ENCODE results near the gene RAB11FIP4. TPM values are rescaled to one million over a fixed set of nuclear protein-coding genes. Genes with fewer than 3 reads are reported as not detected.

RAB11FIP4 gene
- total RNA-seq, 2 donors from 2014 or later: 0.68 to 3.7 TPM

DNA sequence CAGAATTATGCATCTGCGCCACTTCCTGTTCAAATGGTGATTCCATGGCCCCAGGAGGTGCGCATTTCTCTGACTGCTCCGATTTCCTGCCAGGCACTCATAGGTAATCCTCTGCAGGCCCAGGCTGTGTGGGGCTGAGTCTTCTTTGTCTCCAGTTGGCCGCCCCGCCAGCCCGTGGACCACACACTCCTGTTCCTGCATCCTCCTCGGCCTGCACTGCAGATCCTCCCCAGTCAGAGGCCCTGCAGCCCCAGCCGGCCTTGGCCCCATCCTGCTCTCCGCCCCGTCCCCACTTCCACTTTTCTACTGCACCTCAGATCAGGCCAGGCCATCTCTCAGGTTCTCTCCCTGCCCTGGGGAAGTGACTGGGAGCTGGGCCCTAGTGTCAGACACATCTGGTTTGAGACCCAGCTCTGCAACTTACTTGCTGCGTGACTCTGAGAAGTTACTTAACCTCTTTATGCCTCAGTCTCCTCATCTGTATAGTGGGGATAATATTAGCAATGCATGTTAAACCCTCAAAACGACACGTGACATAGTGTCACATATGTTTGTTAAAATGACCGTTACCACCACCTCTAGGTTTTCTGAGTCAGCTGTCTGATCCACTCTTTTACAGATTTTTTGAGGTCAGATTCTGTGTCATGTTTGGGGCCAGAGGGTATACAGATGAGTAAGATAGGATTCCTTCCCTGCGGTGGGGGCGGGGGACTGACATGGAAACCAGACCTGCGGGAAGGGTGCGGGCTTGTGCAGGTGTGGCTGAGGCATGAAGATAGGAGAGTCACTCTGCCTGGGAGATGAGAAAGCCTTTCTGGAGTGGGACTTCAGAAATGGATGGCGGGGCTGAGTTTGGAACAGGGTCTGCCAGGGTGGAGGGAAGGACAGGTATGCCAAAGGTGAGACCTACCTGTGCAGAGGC, 12.8 kb downstream of the RAB11FIP4 start:
- H3K27ac ChIP-seq: no peak overlapping the region
- no peaks in the 10 kb centered on the region for H3K36me3 ChIP-seq
- TF ChIP-seq, protein P1, sequence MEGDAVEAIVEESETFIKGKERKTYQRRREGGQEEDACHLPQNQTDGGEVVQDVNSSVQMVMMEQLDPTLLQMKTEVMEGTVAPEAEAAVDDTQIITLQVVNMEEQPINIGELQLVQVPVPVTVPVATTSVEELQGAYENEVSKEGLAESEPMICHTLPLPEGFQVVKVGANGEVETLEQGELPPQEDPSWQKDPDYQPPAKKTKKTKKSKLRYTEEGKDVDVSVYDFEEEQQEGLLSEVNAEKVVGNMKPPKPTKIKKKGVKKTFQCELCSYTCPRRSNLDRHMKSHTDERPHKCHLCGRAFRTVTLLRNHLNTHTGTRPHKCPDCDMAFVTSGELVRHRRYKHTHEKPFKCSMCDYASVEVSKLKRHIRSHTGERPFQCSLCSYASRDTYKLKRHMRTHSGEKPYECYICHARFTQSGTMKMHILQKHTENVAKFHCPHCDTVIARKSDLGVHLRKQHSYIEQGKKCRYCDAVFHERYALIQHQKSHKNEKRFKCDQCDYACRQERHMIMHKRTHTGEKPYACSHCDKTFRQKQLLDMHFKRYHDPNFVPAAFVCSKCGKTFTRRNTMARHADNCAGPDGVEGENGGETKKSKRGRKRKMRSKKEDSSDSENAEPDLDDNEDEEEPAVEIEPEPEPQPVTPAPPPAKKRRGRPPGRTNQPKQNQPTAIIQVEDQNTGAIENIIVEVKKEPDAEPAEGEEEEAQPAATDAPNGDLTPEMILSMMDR (IDR thresholded peaks at IDR 0.05): no peak
- no peak overlapping the region for H3K4me3 ChIP-seq
- H3K4me1 ChIP-seq (ENCODE audit: control insufficient read depth in 1 of 2, low read depth in 2 of 2): no peaks in the 10 kb centered on the region
- ATAC-seq (ENCODE audit: insufficient number of reproducible peaks, low FRiP score, low read depth) (no peak), DNase-seq (ENCODE audit: low spot score) (no peak)
- H3K9me3 ChIP-seq: no peaks in the 10 kb centered on the region
- H3K27me3 ChIP-seq (replicated peaks; ENCODE audit: insufficient read depth): no peaks in the 10 kb centered on the region

DNA sequence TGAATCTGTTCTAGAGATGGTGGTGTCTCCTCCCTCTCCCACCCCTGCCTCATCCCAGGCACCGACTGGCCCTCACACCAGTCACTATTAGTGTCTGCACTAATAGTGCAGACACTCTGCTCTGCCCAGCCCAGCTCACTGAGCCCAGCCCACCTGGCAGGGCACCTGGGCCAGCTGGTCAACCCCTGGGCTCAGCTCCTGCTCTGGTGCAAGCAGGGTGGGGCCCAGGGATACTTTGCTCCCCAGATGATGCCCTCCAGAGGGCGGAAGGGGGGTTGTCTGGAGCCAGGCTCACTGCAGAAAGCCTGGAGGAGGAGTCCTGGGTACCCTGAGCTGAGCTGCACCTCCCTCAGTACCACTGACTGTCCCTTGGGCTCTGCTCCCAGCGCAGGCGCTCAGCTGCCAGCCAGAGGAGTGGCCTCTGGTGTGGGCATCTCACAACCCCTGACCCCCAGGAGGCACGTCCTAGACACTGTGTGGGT, 14.5 kb downstream of the RAB11FIP4 start:
- DNase-seq (ENCODE audit: low spot score) (no peak), ATAC-seq (ENCODE audit: insufficient number of reproducible peaks, low FRiP score, low read depth) (no peak)
- H3K4me1 ChIP-seq (ENCODE audit: control insufficient read depth in 1 of 2, low read depth in 2 of 2): no peaks in the 10 kb centered on the region
- no peaks in the 10 kb centered on the region for H3K9me3 ChIP-seq
- TF ChIP-seq, protein P1 (IDR thresholded peaks at IDR 0.05): no peak
- no peak overlapping the region for H3K4me3 ChIP-seq
- no peaks in the 10 kb centered on the region for H3K27me3 ChIP-seq (replicated peaks; ENCODE audit: insufficient read depth)
- H3K36me3 ChIP-seq: no peaks in the 10 kb centered on the region
- H3K27ac ChIP-seq: no peak overlapping the region

DNA sequence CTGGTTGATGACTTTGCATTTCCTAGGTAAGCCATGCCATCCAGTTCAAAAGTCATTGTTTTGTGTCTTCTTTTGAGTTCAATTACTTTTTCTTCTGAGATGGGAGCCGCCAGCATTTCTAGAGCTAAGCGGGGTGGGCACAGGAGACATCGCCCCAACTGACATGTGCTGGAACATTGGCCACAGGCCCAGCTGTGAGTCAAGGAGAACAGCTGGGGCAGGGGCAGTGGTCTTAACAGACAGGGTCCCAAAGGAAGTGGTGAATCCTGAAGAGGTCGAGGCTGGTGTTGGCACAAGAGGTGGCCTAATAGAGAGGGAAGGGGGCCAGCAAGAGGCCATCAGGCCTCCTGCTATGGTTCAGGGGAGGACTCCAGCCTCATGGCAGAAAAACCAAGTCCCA, 17.1 kb downstream of the RAB11FIP4 start:
- ATAC-seq (ENCODE audit: insufficient number of reproducible peaks, low FRiP score, low read depth): no peak
- no peak for DNase-seq (ENCODE audit: low spot score)
- H3K4me1 ChIP-seq (ENCODE audit: control insufficient read depth in 1 of 2, low read depth in 2 of 2): no peaks in the 10 kb centered on the region
- H3K27me3 ChIP-seq (replicated peaks; ENCODE audit: insufficient read depth): no peaks in the 10 kb centered on the region
- no peaks in the 10 kb centered on the region for H3K9me3 ChIP-seq
- no peaks in the 10 kb centered on the region for H3K36me3 ChIP-seq
- H3K27ac ChIP-seq: no peak overlapping the region
- H3K4me3 ChIP-seq: no peak overlapping the region
- TF ChIP-seq, protein P1 (IDR thresholded peaks at IDR 0.05): no peak

DNA sequence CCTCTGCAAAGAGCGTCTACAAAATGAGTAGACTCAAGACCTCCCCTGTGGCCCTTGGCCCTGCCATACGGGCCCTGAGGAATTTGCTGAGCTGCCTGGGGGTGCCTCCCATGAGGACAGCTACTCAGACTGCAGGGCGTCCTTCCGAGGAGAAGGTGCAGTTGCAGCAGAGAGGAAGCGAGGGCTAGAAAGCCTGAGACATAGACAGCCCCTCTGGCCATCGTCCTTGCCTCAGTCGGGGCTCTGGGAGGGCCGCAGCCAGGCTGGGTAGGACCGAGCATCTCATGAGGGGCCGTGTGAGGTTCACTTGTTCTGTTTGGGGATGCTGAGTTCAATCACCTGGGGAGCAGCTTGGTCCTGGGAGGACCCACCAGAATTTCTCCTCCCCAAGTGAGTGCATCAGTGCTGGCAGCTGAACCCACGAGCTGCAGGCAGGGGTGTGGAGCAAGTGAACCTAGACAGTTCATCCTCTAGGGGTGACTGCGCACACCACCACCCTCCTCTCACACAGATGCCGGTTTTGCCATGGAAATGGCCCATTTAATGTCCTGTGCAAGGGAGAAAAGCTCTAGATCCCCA, 20.3 kb downstream of the RAB11FIP4 start:
- Histone ChIP-seq H3K4me3 (no peak overlapping the region), H3K36me3 (no peaks in the 10 kb centered on the region), H3K27ac (no peak overlapping the region), H3K4me1 (ENCODE audit: control insufficient read depth in 1 of 2, low read depth in 2 of 2) (no peaks in the 10 kb centered on the region), H3K9me3 (no peaks in the 10 kb centered on the region), H3K27me3 (replicated peaks; ENCODE audit: insufficient read depth) (no peaks in the 10 kb centered on the region)
- ATAC-seq (ENCODE audit: insufficient number of reproducible peaks, low FRiP score, low read depth) (no peak), DNase-seq (ENCODE audit: low spot score) (no peak)
- TF ChIP-seq, protein P1 (IDR thresholded peaks at IDR 0.05): no peak

DNA sequence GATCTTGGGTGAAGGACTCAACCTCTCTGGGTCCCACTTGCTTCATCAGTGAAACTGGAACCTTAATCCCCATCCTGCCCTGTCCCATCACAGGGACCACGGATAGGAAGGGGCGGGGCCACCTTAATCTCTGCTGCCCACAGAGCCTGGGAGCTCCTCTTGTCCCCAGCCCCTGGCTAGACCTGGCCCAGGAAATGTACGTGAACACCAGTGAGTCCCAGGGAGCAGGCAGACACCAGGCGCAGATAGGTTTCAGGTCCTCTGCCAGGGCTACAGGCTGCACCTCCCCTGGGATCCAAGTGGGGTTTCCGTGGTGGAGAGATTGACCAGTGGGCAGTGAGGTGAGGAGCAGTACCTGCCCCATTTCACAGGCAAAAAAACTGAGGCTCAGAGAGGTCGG, 21.0 kb downstream of the RAB11FIP4 start:
- Histone ChIP-seq H3K4me3 (no peak overlapping the region), H3K36me3 (no peaks in the 10 kb centered on the region), H3K4me1 (ENCODE audit: control insufficient read depth in 1 of 2, low read depth in 2 of 2) (no peaks in the 10 kb centered on the region), H3K9me3 (no peaks in the 10 kb centered on the region), H3K27ac (no peak overlapping the region), H3K27me3 (replicated peaks; ENCODE audit: insufficient read depth) (no peaks in the 10 kb centered on the region)
- ATAC-seq (ENCODE audit: insufficient number of reproducible peaks, low FRiP score, low read depth): no peak
- TF ChIP-seq, protein P1 (IDR thresholded peaks at IDR 0.05): no peak
- DNase-seq (ENCODE audit: low spot score): no peak
